HG02798 (cell line): ENCODE measurements around the gene CNTN2.
A peak's percentile ranks its signal among the peaks of the same experiment; 100 is the strongest.

Experiments
- ATAC-seq: cut with Tn5 transposase; IDR thresholded peaks from one replicate; pipeline ENCODE4 v1.9.1; 2021; ENCODE audit warnings: mild to moderate bottlenecking; ENCODE audit not compliant: unreplicated experiment, poor library complexity

The CNTN2 gene

GRCh38 chr1:205109711-205110110, 66.7 kb downstream of the CNTN2 start:
- no peak for ATAC-seq

GRCh38 chr1:205111354-205111753, 68.3 kb downstream of the CNTN2 start:
- no peak for ATAC-seq

- no peak for ATAC-seq
These were observed 75.7 kb downstream of the CNTN2 start for GRCh38 chr1:205118752-205119151.

DNA sequence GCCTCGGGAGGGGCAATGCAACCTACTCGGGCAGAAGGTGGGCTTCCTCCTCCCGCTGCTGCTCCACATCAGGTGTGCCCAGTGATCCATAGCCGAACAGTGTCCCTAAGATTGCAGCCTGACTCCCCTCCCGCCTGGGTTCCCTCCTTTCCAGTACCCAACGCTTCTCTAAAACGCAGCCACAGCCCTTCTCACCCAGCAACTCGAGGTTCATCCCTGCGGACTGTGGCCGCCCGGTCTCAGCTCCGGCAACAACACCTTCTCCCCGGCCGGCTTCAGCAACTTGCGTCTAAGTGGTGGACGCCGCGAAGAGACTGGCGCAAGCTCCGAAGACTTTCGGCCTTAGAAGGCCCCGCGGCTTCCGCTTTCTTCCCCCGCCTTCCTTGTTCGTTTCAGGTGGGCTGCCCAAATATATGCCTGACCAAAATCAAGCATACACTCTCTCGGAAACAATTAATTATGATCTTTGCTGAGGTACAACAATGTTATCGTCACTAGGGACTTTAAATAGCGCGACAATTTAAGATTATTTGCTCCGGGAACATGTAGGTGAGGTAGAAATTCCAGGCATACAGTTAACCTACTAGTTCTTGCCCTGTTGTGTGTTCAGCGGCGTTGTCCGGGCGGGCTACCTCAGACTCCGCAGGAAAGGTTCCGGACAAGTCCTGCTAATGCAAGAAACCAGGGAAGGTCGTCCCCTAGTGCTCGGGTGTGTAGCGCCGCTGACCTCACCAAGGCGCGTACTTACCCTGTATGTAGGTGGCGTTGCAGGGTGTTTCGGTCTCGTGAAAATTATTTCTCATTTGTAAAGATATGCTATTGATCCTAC, 78.9 kb downstream of the CNTN2 start, which contains the start of gene RBBP5:
TSS of gene RBBP5 (minus strand) at position 319 of the 829 bp plus-strand sequence. CDS start at position 214, 105 bp downstream.
- ATAC-seq: peak; percentile 93

GRCh38 chr1:205122489-205122882, 79.5 kb downstream of the CNTN2 start:
- ATAC-seq: peak; percentile 11

DNA sequence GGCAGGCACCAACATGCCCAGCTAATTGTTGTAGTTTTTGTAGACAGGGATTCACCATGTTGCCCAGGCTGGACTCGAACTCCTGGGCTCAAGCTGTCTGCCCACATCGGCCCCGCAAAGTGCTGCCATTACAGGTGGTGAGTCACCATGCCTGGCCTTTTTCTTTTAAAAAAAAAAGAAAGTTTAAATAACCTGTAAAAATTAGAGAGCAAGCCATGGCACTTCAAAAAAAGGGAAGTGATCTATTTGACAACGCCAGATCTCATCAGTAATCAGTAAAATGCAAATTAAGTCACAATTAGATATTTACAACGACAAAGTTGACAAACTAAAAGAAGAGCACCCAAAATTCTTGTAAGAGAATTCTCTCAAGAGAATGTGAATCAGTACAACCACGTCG, 81.7 kb downstream of the CNTN2 start:
- ATAC-seq: no peak

- ATAC-seq: no peak
These were observed 84.6 kb downstream of the CNTN2 start for GRCh38 chr1:205127646-205128045.
